GM12878 (cell line): ENCODE data around the gene MYBBP1A.

Source experiments
- BCLAF1 ChIP-seq: fragments of 450-650 bp; IDR thresholded peaks from 2 replicates; pipeline ENCODE4 v1.6.1; 2017; ENCODE audit warnings: antibody characterized with exemption, mild to moderate bottlenecking, moderate library complexity
- CEBPB ChIP-seq, 2 experiments: fragments of 150-350 bp in 1 of 2; IDR thresholded peaks; 2 replicates each; pipeline ENCODE4 v1.6.1; 2012 to 2014; ENCODE audit warnings: low read depth in 2 of 2, low read length in 2 of 2, borderline replicate concordance in 1 of 2, inconsistent platforms in 1 of 2
- CREB1 ChIP-seq: IDR thresholded peaks from 2 replicates; pipeline ENCODE4 v1.6.1; 2012; ENCODE audit warnings: low read depth, mild to moderate bottlenecking, inconsistent platforms
- CTCF ChIP-seq, 3 experiments: IDR thresholded peaks in 2 of 3; conservative IDR thresholded peaks in 1 of 3; 2 replicates each; pipeline ENCODE4 v1.5.1; 2011; ENCODE audit warnings: low read depth in 3 of 3, low read length in 3 of 3, mild to moderate bottlenecking in 3 of 3, control low read depth in 2 of 3, moderate library complexity in 2 of 3, inconsistent platforms in 1 of 3, mixed read lengths in 1 of 3; ENCODE audit not compliant: control insufficient read depth in 2 of 3, insufficient read depth in 1 of 3; ENCODE audit errors: extremely low read depth in 1 of 3
- MEF2A ChIP-seq: IDR thresholded peaks from 2 replicates; pipeline ENCODE4 v1.6.1; 2011; ENCODE audit warnings: low read depth, mild to moderate bottlenecking, low read length, moderate library complexity; ENCODE audit not compliant: insufficient read depth
- POLR2A ChIP-seq: IDR thresholded peaks from 2 replicates; pipeline ENCODE4 v1.6.1; 2011; ENCODE audit warnings: low read depth, mild to moderate bottlenecking, low read length
- RELA ChIP-seq: fragments of 450-650 bp; IDR thresholded peaks from 2 replicates; pipeline ENCODE4 v1.8.0; 2014; ENCODE audit warnings: borderline replicate concordance; ENCODE audit not compliant: partially characterized antibody

- TF ChIP-seq MEF2A (no peak), CTCF (IDR thresholded peaks at IDR 0.05 in 2 of 3, conservative IDR thresholded peaks at IDR 0.05 in 1 of 3; ENCODE audit: control insufficient read depth in 2 of 3, extremely low read depth in 1 of 3, insufficient read depth in 1 of 3, low read depth in 3 of 3, low read length in 3 of 3) (no peak), BCLAF1 (no peak), POLR2A (no peak), RELA (no peak), CEBPB (IDR thresholded peaks at IDR 0.05; ENCODE audit: borderline replicate concordance in 1 of 2, low read depth in 2 of 2, low read length in 2 of 2) (no peak), CREB1 (no peak)
These were observed 36.3 kb upstream of the MYBBP1A start for GRCh38 chr17:4591529-4591928.
